Astrocyte (in vitro differentiated cells and primary cell): ENCODE data around the gene PCDHA4.

Experiments used
- EZH2 ChIP-seq: IDR thresholded peaks from 2 replicates; pipeline ENCODE4 v1.6.1; 2012; ENCODE audit warnings: mild to moderate bottlenecking, low read length, inconsistent platforms; ENCODE audit not compliant: insufficient read depth
- TF ChIP-seq, protein P1 (sequence below): IDR thresholded peaks from 2 replicates; pipeline ENCODE4 v1.5.1; 2011; ENCODE audit warnings: low read depth, mild to moderate bottlenecking, inconsistent platforms, low read length, moderate library complexity; ENCODE audit not compliant: insufficient read depth

DNA sequence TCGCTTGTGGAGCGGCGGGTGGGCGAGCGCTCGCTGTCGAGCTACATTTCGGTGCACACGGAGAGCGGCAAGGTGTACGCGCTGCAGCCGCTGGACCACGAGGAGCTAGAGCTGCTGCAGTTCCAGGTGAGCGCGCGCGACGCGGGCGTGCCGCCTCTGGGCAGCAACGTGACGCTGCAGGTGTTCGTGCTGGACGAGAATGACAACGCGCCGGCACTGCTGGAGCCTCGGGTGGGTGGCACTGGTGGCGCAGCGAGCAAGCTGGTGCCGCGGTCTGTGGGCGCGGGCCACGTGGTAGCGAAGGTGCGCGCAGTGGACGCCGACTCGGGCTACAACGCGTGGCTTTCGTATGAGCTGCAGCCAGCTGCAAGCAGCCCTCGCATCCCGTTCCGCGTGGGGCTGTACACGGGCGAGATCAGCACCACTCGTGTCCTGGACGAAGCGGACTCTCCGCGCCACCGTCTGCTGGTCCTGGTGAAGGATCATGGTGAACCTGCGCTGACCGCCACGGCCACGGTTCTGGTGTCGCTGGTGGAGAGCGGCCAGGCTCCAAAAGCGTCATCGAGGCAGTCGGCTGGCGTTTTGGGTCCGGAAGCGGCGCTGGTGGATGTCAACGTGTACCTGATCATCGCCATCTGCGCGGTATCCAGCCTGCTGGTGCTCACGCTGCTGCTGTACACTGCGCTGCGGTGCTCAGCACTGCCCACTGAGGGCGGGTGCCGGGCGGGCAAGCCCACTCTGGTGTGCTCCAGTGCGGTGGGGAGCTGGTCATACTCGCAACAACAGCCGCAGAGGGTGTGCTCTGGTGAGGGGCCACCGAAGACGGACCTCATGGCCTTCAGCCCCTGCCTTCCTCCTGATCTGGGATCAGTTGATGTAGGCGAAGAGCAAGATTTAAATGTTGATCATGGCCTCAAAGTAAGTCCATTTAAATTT is 36.2 kb downstream of the PCDHA4 start:
- TF ChIP-seq, protein P1, sequence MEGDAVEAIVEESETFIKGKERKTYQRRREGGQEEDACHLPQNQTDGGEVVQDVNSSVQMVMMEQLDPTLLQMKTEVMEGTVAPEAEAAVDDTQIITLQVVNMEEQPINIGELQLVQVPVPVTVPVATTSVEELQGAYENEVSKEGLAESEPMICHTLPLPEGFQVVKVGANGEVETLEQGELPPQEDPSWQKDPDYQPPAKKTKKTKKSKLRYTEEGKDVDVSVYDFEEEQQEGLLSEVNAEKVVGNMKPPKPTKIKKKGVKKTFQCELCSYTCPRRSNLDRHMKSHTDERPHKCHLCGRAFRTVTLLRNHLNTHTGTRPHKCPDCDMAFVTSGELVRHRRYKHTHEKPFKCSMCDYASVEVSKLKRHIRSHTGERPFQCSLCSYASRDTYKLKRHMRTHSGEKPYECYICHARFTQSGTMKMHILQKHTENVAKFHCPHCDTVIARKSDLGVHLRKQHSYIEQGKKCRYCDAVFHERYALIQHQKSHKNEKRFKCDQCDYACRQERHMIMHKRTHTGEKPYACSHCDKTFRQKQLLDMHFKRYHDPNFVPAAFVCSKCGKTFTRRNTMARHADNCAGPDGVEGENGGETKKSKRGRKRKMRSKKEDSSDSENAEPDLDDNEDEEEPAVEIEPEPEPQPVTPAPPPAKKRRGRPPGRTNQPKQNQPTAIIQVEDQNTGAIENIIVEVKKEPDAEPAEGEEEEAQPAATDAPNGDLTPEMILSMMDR, result no peak
- no peak for TF ChIP-seq EZH2
